Caco-2 (cell line): ENCODE measurements around the gene ABCC4. TPM values are rescaled to one million over a fixed set of nuclear protein-coding genes. Genes with fewer than 3 reads are reported as not detected.
"Not testable (repeated sequence)": the region's sequence is repeated elsewhere in the genome, so short reads cannot be mapped to it uniquely, and the experiment has no call there.

Experiments used
- BruUV-seq: library from RNA; stranded (reverse); fragments of 400-500 nt; replicated peaks from 2 replicates; lab custom pipeline; 2021; lab: Mats Ljungman, UMichigan
- CTCF ChIA-PET: fragments of 300-600 bp; sonication (Branson Sonifier 250); formaldehyde crosslinking; loops from one replicate; lab custom pipeline; 2022; ENCODE audit warnings: antibody characterized with exemption; lab: Charles Lee
- POLR2A ChIA-PET: fragments of 300-600 bp; sonication (Branson Sonifier 250); formaldehyde crosslinking; loops from one replicate; lab custom pipeline; 2022; ENCODE audit warnings: antibody characterized with exemption; lab: Charles Lee
- DNase-seq, 2 experiments: peaks; one replicate each; pipeline versions ENCODE4 v3.0.0 to v3.0.0-alpha.2; 2020 to 2022
- H3K27me3 ChIP-seq: replicated peaks from 2 replicates; pipeline ENCODE4 v1.6.0; 2011; ENCODE audit warnings: low read length; ENCODE audit not compliant: control insufficient read depth, insufficient read depth
- H3K36me3 ChIP-seq: 2 replicates; pipeline ENCODE4 v1.5.1; 2011; ENCODE audit warnings: low read length; ENCODE audit not compliant: control insufficient read depth, insufficient read depth
- H3K4me1 ChIP-seq: fragments of 250-450 bp; sonication (Bioruptor Pico); 2 replicates; pipeline ENCODE4 v1.5.1; 2020; ENCODE audit warnings: mild to moderate bottlenecking
- H3K4me3 ChIP-seq: 2 replicates; pipeline ENCODE4 v1.5.1; 2011; ENCODE audit warnings: low read depth, mild to moderate bottlenecking, control low read depth, low read length
- H3K9me3 ChIP-seq: fragments of 250-450 bp; sonication (Bioruptor Pico); 2 replicates; pipeline ENCODE4 v1.5.1; 2020; ENCODE audit warnings: mild to moderate bottlenecking, moderate library complexity
- H3K27ac Mint-ChIP-seq: one replicate; pipeline ENCODE4 v1.8.0; 2022; ENCODE audit warnings: mixed read lengths; ENCODE audit not compliant: unreplicated experiment
- H3K27me3 Mint-ChIP-seq: one replicate; pipeline ENCODE4 v1.8.0; 2022; ENCODE audit warnings: mixed read lengths; ENCODE audit not compliant: insufficient read depth, unreplicated experiment
- H3K36me3 Mint-ChIP-seq: one replicate; pipeline ENCODE4 v1.8.0; 2022; ENCODE audit warnings: mild to moderate bottlenecking, mixed read lengths; ENCODE audit not compliant: insufficient read depth, unreplicated experiment
- H3K4me1 Mint-ChIP-seq: one replicate; pipeline ENCODE4 v1.8.0; 2022; ENCODE audit warnings: low read depth, mixed read lengths; ENCODE audit not compliant: unreplicated experiment
- H3K4me3 Mint-ChIP-seq: one replicate; pipeline ENCODE4 v1.8.0; 2022; ENCODE audit warnings: mild to moderate bottlenecking, moderate library complexity, mixed read lengths; ENCODE audit not compliant: unreplicated experiment
- H3K9me3 Mint-ChIP-seq: one replicate; pipeline ENCODE4 v1.8.0; 2022; ENCODE audit warnings: mixed read lengths; ENCODE audit not compliant: unreplicated experiment
- intact Hi-C: fragments of 100-400 bp; cut with micrococcal nuclease; formaldehyde crosslinking; loops from one replicate; pipeline ENCODE4 v1.10.0; 2022; ENCODE audit not compliant: unreplicated experiment
- total RNA-seq: library from RNA; stranded (reverse); gene quantifications from 2 replicates; pipeline ENCODE4 v1.2.3, GENCODE V29; 2022
- TF ChIP-seq, protein P1 (sequence below), 2 experiments: fragments of 200-600 bp in 1 of 2; IDR thresholded peaks; 1 replicate in 1 of 2; 2 replicates in 1 of 2; pipeline versions ENCODE4 v1.5.1 to v1.8.0; 2011 to 2022; ENCODE audit warnings: antibody characterized with exemption in 1 of 2, control low read depth in 1 of 2, inconsistent platforms in 1 of 2, low read depth in 1 of 2, low read length in 1 of 2, mild to moderate bottlenecking in 1 of 2, moderate library complexity in 1 of 2; ENCODE audit not compliant: insufficient read depth in 1 of 2, severe bottlenecking in 1 of 2, unreplicated experiment in 1 of 2

ABCC4 gene
- total RNA-seq, 1 experiment from 2014 or later = 51.9 TPM

DNA sequence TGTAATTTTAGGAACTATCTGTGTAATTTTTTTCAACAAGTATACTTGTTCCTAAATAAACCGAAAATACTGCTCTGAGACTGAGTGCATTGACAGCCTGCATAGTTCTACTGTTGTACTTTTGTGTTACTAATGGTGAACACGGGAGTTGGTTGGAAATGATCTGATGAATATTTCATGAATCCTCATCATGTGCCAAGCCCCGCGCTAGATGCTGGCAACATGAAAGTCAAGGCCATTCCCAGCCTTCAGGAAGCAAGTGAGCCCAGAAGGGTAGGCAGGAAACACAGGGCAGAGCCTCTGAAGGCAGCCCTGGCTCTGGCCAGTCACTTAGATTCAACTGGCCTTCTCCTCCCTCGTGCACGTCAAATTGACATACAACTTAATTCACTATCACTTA, 106.1 kb downstream of the ABCC4 start:
- Mint-ChIP-seq H3K27me3 (no peaks in the 10 kb centered on the region), H3K36me3 (peaks cover 39% of the 10 kb centered on the region), H3K4me3 (no peak overlapping the region), H3K27ac (no peak overlapping the region), H3K9me3 (no peaks in the 10 kb centered on the region), H3K4me1 (no peaks in the 10 kb centered on the region)
- H3K4me1 ChIP-seq = no peaks in the 10 kb centered on the region
- CTCF ChIA-PET = no interaction called here
- intact Hi-C loops = no loop called here
- DNase-seq = no peak
- H3K36me3 ChIP-seq = no peaks in the 10 kb centered on the region; the same call in 1 of the 2 replicates
- H3K9me3 ChIP-seq = no peaks in the 10 kb centered on the region
- TF ChIP-seq, protein P1, sequence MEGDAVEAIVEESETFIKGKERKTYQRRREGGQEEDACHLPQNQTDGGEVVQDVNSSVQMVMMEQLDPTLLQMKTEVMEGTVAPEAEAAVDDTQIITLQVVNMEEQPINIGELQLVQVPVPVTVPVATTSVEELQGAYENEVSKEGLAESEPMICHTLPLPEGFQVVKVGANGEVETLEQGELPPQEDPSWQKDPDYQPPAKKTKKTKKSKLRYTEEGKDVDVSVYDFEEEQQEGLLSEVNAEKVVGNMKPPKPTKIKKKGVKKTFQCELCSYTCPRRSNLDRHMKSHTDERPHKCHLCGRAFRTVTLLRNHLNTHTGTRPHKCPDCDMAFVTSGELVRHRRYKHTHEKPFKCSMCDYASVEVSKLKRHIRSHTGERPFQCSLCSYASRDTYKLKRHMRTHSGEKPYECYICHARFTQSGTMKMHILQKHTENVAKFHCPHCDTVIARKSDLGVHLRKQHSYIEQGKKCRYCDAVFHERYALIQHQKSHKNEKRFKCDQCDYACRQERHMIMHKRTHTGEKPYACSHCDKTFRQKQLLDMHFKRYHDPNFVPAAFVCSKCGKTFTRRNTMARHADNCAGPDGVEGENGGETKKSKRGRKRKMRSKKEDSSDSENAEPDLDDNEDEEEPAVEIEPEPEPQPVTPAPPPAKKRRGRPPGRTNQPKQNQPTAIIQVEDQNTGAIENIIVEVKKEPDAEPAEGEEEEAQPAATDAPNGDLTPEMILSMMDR (IDR thresholded peaks at IDR 0.05; ENCODE audit: insufficient read depth in 1 of 2, low read depth in 1 of 2, low read length in 1 of 2, severe bottlenecking in 1 of 2, unreplicated experiment in 1 of 2) = no peak
- H3K27me3 ChIP-seq = no peaks in the 10 kb centered on the region
- no TSS peak for BruUV-seq
- POLR2A ChIA-PET = interaction anchor here (0.6 kb wide), 1 partner anchor 482 kb away, joined by 3 read pairs; the partner anchor contains the start of gene DNAJC3
- no peak overlapping the region for H3K4me3 ChIP-seq

GRCh38 chr13:95193509-95194230, 107.6 kb downstream of the ABCC4 start:
- ChIA-PET POLR2A (no interaction called here), CTCF (interaction anchor here (1.6 kb wide), 1 partner anchor 187 kb away, joined by 3 read pairs; no protein-coding TSS in a partner anchor)
- Mint-ChIP-seq H3K27me3 (no peaks in the 10 kb centered on the region), H3K9me3 (no peaks in the 10 kb centered on the region), H3K36me3 (peaks cover 27% of the 10 kb centered on the region), H3K4me1 (no peaks in the 10 kb centered on the region), H3K4me3 (no peak overlapping the region), H3K27ac (no peak overlapping the region)
- DNase-seq = peak in 1 of 2 experiments; percentile 46
- TF ChIP-seq, protein P1 (IDR thresholded peaks at IDR 0.05; ENCODE audit: insufficient read depth in 1 of 2, low read depth in 1 of 2, low read length in 1 of 2, severe bottlenecking in 1 of 2, unreplicated experiment in 1 of 2) = no peak
- H3K9me3 ChIP-seq = no peaks in the 10 kb centered on the region
- H3K27me3 ChIP-seq = no peaks in the 10 kb centered on the region
- H3K4me1 ChIP-seq = no peaks in the 10 kb centered on the region
- H3K4me3 ChIP-seq = no peak overlapping the region
- BruUV-seq = no TSS peak
- H3K36me3 ChIP-seq = no peaks in the 10 kb centered on the region
- intact Hi-C loops = loop anchor here (5.0 kb wide), 2 partner anchors 59 to 79 kb away; no protein-coding TSS in a partner anchor

DNA sequence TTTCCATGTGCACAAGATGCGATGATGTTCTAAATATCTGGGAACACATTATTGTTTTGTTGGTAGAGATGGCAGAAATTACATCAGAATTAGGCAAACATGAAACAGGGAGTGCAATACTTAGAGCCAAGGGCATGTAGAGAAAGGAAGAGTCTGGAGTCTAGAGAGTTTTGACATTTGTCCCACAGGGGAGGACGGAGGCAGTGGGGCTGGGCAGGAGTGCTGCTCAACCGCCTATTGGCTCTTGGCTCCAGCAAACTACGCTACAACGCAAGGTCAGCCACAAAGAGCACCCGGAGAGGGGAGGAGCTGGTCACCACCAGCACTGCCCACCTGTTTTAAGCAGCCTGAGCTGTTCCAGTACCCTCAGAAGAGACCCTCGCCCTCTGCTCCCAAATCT, 108.3 kb downstream of the ABCC4 start:
- BruUV-seq = no TSS peak
- CTCF ChIA-PET = interaction anchor here (1.6 to 2.3 kb wide), 5 partner anchors 105 to 211 kb away, joined by 3 to 24 read pairs (median 15); no protein-coding TSS in a partner anchor
- no peaks in the 10 kb centered on the region for H3K9me3 ChIP-seq
- Mint-ChIP-seq H3K36me3 (peaks cover 29% of the 10 kb centered on the region), H3K4me1 (no peaks in the 10 kb centered on the region), H3K27me3 (no peaks in the 10 kb centered on the region), H3K4me3 (no peak overlapping the region), H3K27ac (no peak overlapping the region), H3K9me3 (no peaks in the 10 kb centered on the region)
- no peaks in the 10 kb centered on the region for H3K4me1 ChIP-seq
- H3K36me3 ChIP-seq = no peaks in the 10 kb centered on the region
- POLR2A ChIA-PET = no interaction called here
- TF ChIP-seq, protein P1 (IDR thresholded peaks at IDR 0.05; ENCODE audit: insufficient read depth in 1 of 2, low read depth in 1 of 2, low read length in 1 of 2, severe bottlenecking in 1 of 2, unreplicated experiment in 1 of 2) = no peak
- DNase-seq = no peak
- no peaks in the 10 kb centered on the region for H3K27me3 ChIP-seq
- intact Hi-C loops = loop anchor here (5.0 kb wide), 2 partner anchors 59 to 79 kb away; no protein-coding TSS in a partner anchor
- H3K4me3 ChIP-seq = no peak overlapping the region

GRCh38 chr13:95192564-95192945, 108.7 kb downstream of the ABCC4 start:
- H3K27me3 Mint-ChIP-seq, BruUV-seq, H3K27ac Mint-ChIP-seq, POLR2A ChIA-PET, H3K4me1 ChIP-seq, DNase-seq, H3K36me3 ChIP-seq, H3K9me3 ChIP-seq, H3K9me3 Mint-ChIP-seq, H3K4me3 ChIP-seq, H3K4me3 Mint-ChIP-seq, H3K4me1 Mint-ChIP-seq, H3K27me3 ChIP-seq: not testable (repeated sequence)
- H3K36me3 Mint-ChIP-seq = peaks cover 33% of the 10 kb centered on the region
- CTCF ChIA-PET = interaction anchor here (0.9 to 2.3 kb wide), 6 partner anchors 106 to 212 kb away, joined by 3 to 24 read pairs (median 10); partner anchors contain the start of gene ABCC4
- intact Hi-C loops = loop anchor here (5.0 kb wide), 2 partner anchors 60 to 80 kb away; no protein-coding TSS in a partner anchor
